Parietal lobe (tissue), 1 donor: ENCODE data around the gene CYP24A1. TPM values are rescaled to one million over a fixed set of nuclear protein-coding genes. Genes with fewer than 3 reads are reported as not detected.

Source experiments
- total RNA-seq: library from RNA; depleted of rRNA; stranded (reverse); fragments of >200 nt; gene quantifications from one replicate; pipeline ENCODE4 v1.2.3, GENCODE V29; 2014

CYP24A1 gene
- total RNA-seq = not detected

GRCh38 chr20:54173653-54174456 lies at the start of gene CYP24A1:
Gene CYP24A1 (minus strand): TSS chr20:54173986. CDS start chr20:54173579, 407 bp downstream.

GRCh38 chr20:54207743-54208547 lies 34.2 kb upstream of the CYP24A1 start, which contains the start of gene PFDN4:
Gene PFDN4 (plus strand): TSS chr20:54208087. CDS start chr20:54208101, 14 bp downstream.

Other genes with a start within 250 kb of the CYP24A1 start
- 5.0 TPM for gene BCAS1, start 103.4 kb downstream of the CYP24A1 start, total RNA-seq
- 166 TPM for gene PFDN4, start 34.1 kb upstream of the CYP24A1 start, total RNA-seq